Astrocyte of the cerebellum (primary cell): ENCODE measurements around the gene CACNA1A.

Experiments used
- DNase-seq: peaks from one replicate; pipeline ENCODE4 v3.0.0-alpha.2; 2011; ENCODE audit warnings: low read depth
- H3K4me3 ChIP-seq: 2 replicates; pipeline ENCODE4 v1.5.1; 2011; ENCODE audit warnings: mild to moderate bottlenecking, low read depth, low read length, moderate library complexity
- in situ Hi-C: cut with HindIII; loops from 2 replicates; pipeline ENCODE4 v1.10.0; 2017; ENCODE audit warnings: low sequenced_read_pairs
- TF ChIP-seq, protein P1 (sequence below): IDR thresholded peaks from 2 replicates; pipeline ENCODE4 v1.5.1; 2012; ENCODE audit warnings: low read length, low read depth, moderate library complexity, mild to moderate bottlenecking; ENCODE audit errors: missing control alignments

CACNA1A gene

GRCh38 chr19:13459351-13459750, 46.9 kb downstream of the CACNA1A start:
- DNase-seq = no peak
- H3K4me3 ChIP-seq = no peak overlapping the region
- in situ Hi-C loops = no loop called here
- TF ChIP-seq, protein P1, sequence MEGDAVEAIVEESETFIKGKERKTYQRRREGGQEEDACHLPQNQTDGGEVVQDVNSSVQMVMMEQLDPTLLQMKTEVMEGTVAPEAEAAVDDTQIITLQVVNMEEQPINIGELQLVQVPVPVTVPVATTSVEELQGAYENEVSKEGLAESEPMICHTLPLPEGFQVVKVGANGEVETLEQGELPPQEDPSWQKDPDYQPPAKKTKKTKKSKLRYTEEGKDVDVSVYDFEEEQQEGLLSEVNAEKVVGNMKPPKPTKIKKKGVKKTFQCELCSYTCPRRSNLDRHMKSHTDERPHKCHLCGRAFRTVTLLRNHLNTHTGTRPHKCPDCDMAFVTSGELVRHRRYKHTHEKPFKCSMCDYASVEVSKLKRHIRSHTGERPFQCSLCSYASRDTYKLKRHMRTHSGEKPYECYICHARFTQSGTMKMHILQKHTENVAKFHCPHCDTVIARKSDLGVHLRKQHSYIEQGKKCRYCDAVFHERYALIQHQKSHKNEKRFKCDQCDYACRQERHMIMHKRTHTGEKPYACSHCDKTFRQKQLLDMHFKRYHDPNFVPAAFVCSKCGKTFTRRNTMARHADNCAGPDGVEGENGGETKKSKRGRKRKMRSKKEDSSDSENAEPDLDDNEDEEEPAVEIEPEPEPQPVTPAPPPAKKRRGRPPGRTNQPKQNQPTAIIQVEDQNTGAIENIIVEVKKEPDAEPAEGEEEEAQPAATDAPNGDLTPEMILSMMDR = no peak

GRCh38 chr19:13451434-13451995, 54.8 kb downstream of the CACNA1A start:
- in situ Hi-C loops = no loop called here
- TF ChIP-seq, protein P1 = no peak
- DNase-seq = no peak
- no peak overlapping the region for H3K4me3 ChIP-seq

DNA sequence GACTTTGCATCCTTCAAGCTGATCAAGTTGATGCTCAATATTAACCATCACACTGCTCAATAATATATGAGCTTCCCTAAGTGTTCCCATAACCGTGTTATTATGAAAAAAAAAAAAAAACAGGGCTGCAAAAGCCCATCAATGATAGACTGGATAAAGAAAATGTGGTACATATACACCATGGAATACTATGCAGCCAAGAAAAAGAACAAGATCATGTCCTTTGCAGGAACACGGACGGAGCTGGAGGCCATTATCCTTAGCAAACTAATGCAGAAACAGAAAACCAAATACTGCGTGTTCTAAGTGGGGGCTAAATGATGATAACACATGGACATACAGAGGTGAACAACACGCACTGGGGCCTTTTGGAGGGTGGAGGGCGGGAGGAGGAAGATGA, 58.3 kb downstream of the CACNA1A start:
- H3K4me3 ChIP-seq = no peak overlapping the region
- TF ChIP-seq, protein P1 = no peak
- in situ Hi-C loops = no loop called here
- no peak for DNase-seq

DNA sequence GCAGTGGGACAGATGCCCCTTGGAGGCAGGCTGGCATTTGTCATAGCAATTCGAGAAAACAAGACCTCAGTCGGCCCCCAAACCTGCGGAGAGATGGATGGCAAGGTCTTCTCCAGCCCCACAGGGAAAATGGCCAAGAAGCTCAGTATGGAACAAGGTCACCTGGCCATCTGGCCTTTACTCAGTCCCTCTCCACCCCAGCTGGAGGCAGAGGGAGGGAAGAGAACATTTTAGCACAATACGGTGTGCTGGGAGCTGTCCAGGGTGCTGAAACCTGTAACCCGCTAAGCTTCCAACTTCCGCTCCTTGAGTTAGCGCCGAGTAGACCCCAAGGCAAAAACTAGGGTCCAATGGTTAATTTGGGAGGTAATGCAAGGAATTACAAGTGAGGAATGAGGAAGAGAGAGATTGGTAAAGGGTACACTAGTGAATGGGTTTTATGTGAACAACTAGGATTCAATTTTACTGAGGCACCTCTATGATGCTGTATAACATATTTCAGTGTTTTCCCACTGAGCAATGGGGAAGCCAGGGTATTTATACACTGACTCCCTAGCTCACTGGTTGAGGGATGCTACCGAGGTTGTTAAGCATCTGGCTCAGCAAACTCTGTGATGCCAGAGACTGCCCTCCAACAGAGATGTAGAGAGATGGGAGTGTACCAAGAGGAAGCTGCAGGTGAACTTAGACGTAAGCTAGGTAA, 64.3 kb downstream of the CACNA1A start:
- no peak overlapping the region for H3K4me3 ChIP-seq
- in situ Hi-C loops = no loop called here
- TF ChIP-seq, protein P1 = no peak
- DNase-seq = peak; percentile 35

DNA sequence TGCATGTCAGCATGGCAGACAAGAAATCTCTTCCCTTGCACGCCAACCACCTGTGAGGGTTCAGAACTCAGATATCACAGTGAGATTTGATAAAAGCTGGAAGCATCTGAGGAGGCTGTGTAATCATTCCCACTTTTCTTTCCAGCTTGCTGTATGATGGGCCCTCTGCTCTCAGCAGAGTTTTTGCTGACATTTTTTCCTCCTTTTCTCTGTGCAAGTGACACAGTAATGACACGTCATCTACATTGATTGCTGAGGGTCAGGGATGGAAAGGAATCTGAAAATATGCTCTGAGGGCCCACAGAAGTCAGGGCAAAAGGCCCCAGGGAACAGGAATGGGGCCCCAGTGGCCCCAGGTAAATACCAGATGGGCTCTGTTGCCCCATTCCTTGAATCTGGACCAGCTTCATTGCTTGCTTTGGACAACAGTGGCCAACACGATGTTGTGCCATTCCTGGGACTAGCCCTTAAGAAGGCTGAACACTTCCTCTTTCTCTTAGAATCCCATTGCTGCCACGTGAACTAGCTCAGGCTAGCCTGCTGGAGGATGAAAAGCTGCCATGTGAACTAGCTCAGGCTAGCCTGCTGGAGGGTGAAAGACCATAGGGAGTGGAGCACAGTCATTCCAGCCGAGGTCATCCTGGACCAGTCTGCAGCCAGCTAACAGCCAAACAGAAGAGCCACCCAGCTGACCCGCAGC, 68.2 kb downstream of the CACNA1A start:
- in situ Hi-C loops = no loop called here
- TF ChIP-seq, protein P1 = no peak
- H3K4me3 ChIP-seq = no peak overlapping the region
- DNase-seq = no peak

- in situ Hi-C loops = no loop called here
- DNase-seq = no peak
Measured at GRCh38 chr19:13436352-13436751, 69.9 kb downstream of the CACNA1A start.

More at GRCh38 chr19:13436352-13436751, 69.9 kb downstream of the CACNA1A start:
- no peak overlapping the region for H3K4me3 ChIP-seq
- TF ChIP-seq, protein P1 = no peak
